Ureter (tissue), 1 donor: ENCODE measurements around the gene JAM3. TPM values are rescaled to one million over a fixed set of nuclear protein-coding genes. Genes with fewer than 3 reads are reported as not detected.

Experiments
- DNase-seq: peaks from one replicate; pipeline ENCODE4 v3.0.0-alpha.2; 2020; ENCODE audit warnings: low spot score
- total RNA-seq: library from RNA; stranded (reverse); gene quantifications from one replicate; pipeline ENCODE4 v1.2.4, GENCODE V29; 2023
- donor health status: DM: yes; HTN: yes; CAD: no.

Gene JAM3
- 33.8 TPM for total RNA-seq

DNA sequence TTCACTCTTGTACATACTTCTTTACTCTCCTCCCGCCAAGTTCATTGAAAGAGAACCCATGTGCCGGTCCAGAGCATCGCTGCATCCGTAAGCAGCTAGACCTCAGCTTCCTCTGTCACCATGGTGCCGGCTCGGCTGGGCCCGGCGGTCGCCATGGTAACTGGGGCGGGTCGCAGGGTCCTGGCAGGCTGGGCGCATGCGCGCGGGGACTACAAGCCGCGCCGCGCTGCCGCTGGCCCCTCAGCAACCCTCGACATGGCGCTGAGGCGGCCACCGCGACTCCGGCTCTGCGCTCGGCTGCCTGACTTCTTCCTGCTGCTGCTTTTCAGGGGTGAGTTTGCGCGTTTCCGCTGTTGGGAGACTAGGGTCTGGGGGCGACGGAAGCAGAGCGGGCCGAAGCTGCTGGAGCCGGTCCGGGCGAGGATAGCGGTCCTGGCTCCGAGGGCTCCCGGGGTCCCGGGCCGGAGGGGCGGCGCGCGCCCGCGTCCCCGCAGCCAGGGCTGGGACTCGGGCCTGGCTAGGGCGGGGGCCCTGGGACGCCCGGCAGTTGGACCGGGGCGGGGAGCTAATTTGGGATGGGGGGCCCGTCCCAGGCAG lies at the start of gene JAM3:
TSS of gene JAM3 (plus strand) at position 244 of the 597 bp plus-strand sequence. CDS start at position 256, 12 bp downstream.
- peak; percentile 92 for DNase-seq

- DNase-seq: no peak
Observed at GRCh38 chr11:134019500-134019899, 49.4 kb upstream of the JAM3 start.

DNA sequence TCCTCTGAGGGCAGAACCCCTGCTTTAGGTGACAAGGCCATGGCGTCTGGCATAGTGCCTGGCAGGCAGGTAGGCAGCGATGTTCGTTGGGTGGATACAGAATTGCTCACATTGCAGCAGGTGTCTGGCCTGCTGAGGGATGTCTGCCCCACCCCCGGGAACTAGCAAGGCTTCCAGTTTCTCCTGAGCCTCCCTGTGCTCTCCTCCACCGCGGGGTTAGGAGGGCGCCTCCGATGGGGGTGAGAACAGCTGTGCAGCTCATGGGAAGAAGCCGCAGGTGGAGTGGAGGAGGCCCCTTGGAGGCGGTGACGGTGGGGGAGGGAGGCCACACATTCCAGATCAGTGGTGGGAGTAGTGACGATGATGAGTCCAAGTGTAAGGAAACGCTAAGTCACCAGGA lies 48.3 kb upstream of the JAM3 start:
- DNase-seq: no peak

GRCh38 chr11:134021326-134021725 lies 47.5 kb upstream of the JAM3 start:
- no peak for DNase-seq

- no peak for DNase-seq
Observed at GRCh38 chr11:134022748-134023147, 46.1 kb upstream of the JAM3 start.

DNA sequence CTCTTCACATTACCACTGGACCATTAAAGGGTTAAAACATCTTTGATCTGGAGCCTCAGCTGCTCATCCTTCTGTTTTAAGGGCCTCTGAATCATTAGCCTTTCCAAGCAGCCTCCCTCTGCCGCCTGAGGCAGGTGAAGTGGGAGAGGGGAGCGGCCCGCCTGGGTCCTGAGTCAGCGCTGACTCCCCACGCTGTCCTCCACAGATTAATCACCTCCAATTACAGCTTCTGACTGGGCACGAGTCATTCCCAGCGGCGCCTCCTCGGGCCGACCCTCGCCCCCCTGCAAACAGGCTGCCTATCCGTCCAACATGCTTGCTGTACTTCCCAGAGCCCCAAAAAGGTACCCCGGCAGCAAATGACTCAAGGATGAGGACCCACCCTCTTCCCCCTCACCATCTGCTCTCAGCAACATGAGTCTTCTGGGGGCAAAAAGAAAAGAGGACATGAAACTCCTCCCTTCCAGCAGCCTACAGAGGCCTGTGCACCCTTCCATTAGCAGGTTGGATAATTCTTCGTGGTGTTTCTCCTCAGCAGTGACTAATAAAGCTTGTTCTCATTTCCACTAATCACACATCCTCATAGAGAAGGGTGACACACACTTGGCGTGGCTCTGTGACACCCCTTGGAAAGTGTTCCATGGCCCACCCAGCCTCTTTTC lies 44.3 kb upstream of the JAM3 start:
- no peak for DNase-seq

GRCh38 chr11:134025082-134025429 lies 43.8 kb upstream of the JAM3 start:
- no peak for DNase-seq

- DNase-seq: no peak
Observed at GRCh38 chr11:134026655-134027343, 42.1 kb upstream of the JAM3 start.

GRCh38 chr11:134027671-134028070 lies 41.2 kb upstream of the JAM3 start:
- DNase-seq: no peak

DNA sequence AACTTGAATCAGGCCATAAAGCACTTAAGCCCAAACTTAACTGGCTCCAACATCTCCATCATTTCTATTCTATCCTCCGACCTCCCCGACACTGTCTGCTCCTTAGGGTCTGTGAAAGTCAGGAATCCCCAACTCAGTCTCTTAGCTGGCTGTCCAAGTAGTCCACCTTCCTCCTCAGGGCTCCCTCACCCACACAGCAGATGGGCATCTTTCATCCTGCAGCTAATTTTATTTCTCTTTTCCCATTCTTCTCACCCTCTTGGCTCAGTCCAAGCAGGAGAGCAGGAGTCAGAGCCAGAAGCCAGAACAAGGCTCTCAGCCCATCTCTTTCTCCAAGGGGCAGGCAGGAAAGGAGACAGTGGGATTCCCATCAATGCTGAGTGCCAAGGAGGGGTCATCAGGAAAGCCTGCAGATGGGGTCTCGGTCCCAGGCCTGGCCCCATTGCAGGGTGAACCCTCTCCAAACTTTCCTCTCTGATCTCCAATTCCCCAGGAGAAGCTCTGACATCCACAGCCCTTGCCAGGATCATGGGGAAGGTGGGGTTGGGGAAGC lies 40.4 kb upstream of the JAM3 start:
- no peak for DNase-seq

- DNase-seq: no peak
Observed at GRCh38 chr11:134030853-134031252, 38.0 kb upstream of the JAM3 start.

- no peak for DNase-seq
Observed at GRCh38 chr11:134032043-134032442, 36.8 kb upstream of the JAM3 start.

DNA sequence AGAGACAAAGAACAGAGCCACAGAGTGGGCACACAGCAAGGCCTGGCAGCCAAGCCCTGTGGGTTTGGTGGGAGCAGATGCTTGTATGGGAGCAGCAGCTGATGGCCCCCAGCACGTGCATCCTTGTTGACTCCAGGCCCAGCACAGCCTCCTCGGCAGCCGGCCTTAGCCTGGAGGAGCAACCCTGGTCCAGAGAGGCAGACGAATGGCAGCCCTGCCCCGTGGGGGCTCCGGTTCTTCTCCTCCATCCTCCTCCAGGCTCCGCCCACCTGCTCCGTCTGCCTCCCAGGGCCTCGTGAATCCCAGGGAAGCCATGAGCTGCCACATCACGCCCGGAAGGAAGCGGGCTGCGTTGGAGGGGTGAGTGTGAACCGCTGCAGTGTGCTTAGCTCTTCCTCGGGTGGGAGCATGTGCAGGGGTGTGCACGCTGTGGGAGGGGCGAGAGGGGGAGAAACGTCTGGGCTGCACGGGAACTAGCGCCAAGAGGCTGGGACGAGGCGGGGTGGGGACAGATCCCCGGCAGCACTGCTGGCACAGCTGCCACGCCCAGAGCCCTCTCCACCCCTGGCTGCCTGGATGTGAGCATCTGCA lies 36.3 kb upstream of the JAM3 start:
- no peak for DNase-seq

GRCh38 chr11:134033276-134033675 lies 35.6 kb upstream of the JAM3 start:
- DNase-seq: no peak

DNA sequence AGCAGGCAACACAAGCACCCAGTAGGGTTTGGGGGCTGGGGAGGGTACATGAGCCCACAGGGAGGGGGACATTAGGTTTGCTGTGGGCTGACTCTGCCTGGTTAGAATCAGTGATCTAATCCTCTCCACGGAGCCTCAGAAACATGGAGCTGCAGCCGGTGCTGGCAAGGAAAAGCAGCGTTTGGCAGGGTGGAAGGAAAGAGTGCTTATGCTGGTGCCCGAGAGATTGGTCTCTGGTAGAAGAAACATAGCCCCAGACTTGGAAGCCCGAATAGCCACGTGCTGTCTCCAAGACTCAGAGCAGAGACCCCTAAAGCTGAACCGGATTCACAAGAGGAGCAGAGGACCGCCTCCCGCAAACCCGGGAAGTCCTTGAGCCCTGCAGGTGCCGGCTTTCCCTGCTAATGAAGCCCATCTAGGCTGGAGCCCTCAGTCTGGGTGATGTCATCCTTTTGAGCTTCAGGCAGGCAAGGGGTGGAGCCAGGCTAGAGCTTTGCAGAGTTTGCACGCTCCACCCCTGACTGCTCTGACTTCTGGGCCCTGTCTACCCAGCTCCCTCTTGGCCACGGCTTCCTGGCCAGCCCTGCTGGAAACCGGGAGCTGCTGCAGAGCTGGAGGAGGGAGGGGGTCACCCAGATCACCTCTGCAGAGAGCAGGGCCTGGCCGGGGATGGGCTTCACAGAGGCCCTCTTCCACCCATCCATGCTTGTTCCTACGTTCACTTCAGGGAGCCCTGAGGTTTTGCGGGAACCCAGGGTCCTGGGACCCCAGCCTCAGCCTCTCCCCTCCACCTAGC lies 35.0 kb upstream of the JAM3 start:
- peak; percentile 82 for DNase-seq

DNA sequence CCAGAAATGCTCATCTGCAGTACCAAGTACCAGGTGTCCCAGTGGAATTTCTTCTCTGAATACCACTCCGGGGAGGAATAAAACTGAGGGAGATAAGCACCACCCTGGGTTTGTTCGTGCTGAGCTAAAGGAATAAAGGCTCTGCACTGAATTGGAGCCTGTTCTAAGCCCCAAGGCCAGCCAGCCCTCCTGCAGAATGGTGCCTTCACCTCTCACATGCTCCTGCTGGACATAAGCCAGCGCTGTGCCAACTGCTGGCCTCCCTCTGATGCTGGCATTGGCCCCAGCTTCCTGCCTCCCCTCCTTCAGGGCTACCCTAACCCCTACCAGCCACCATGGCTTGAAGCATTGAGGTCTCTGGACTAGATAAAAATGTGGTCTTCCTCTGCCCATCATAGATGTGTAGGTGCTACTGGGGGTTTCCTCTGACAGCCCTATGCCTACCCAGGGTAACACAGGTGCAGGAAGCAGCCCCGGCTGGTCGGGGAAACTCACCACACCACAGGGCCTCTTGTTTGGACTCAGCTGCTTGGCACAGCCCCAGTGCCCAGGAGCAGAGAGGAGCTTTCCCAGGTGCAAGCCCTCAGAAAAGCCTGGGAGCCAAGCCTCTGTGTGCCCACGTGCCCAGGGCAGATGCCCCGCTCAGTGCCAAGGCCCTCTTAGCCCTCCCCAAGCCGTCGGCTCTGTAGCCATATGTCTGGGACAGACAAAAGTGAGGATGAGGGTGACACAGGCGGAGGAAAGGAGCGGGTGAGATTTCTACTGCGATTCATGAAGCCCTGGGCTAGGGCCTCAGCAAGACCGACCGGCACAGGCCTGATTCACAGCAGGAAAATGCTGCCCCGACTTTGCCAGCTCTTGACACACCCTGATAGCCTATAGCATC lies 34.1 kb upstream of the JAM3 start:
- no peak for DNase-seq

GRCh38 chr11:134036492-134037045 lies 32.3 kb upstream of the JAM3 start:
- DNase-seq: no peak

DNA sequence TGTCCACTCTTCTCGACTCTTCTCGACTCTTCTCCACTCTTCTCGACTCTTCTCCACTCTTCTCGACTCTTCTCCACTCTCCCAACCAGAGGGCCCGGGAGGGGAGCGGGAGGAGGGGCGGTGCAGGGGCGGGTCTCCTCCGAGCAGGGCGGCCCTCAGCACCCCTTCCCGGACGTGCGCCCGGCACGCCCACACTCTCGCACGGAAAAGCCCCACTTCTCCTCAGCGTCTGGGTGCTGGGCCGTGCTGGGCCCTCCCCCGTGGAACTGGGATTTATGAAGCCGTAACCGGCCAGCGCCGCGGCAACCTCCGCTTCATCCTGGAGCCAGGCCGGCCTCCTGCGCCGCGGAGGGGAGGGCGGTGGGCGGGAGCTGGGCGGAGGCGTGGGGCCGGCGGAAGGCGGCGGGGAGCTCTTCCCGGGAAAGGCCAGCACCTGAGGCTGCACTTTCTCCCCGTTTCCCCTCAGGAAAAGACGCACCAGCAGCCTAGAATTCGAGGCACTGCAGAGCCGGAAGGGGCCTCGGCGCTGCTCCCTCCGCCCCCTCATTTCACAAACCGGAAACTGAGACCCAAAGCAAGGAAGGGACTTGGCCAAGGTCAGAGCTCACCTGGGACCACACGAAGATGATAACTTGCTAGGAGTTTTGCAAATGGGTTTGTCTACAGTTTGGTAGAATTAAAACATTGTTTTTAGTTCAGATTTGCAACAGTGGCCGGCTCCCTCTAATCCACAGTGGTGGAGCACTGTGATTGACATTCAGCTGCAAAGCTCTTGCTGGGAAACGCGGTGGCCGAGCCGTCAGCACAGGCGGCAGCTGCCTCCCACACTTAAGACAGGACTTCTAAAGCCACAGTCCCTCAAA lies 31.6 kb upstream of the JAM3 start:
- peak; percentile 83 for DNase-seq

- no peak for DNase-seq
Observed at GRCh38 chr11:134038897-134039470, 29.9 kb upstream of the JAM3 start.
